COLO668 (cell line): Measurements from ENCODE around the gene DPP6.

Experiments
- DNase-seq: peaks from one replicate; lab custom pipeline; 2025; ENCODE audit not compliant: unreplicated experiment; lab: John Stamatoyannopoulos, UW

The DPP6 gene

GRCh38 chr7:154868921-154869320, 816.7 kb downstream of the DPP6 start:
- DNase-seq = no peak

GRCh38 chr7:154869436-154869835, 817.2 kb downstream of the DPP6 start:
- DNase-seq = no peak

- no peak for DNase-seq
Observed at GRCh38 chr7:154871507-154871906, 819.3 kb downstream of the DPP6 start.

GRCh38 chr7:154871928-154872750, 819.9 kb downstream of the DPP6 start:
- no peak for DNase-seq

- no peak for DNase-seq
Observed at GRCh38 chr7:154872811-154873499, 820.8 kb downstream of the DPP6 start.

GRCh38 chr7:154873500-154874121, 821.4 kb downstream of the DPP6 start:
- DNase-seq = no peak

- no peak for DNase-seq
Observed at GRCh38 chr7:154874409-154875113, 822.4 kb downstream of the DPP6 start.

- DNase-seq = no peak
Observed at GRCh38 chr7:154875297-154875696, 823.1 kb downstream of the DPP6 start.

GRCh38 chr7:154876516-154876915, 824.3 kb downstream of the DPP6 start:
- no peak for DNase-seq

- DNase-seq = no peak
Observed at GRCh38 chr7:154877031-154877430, 824.8 kb downstream of the DPP6 start.

GRCh38 chr7:154879629-154880028, 827.4 kb downstream of the DPP6 start:
- peak; percentile 70 for DNase-seq

GRCh38 chr7:154880513-154880912, 828.3 kb downstream of the DPP6 start:
- DNase-seq = no peak

GRCh38 chr7:154881026-154881425, 828.8 kb downstream of the DPP6 start:
- no peak for DNase-seq

- DNase-seq = no peak
Observed at GRCh38 chr7:154881526-154881925, 829.3 kb downstream of the DPP6 start.

- no peak for DNase-seq
Observed at GRCh38 chr7:154882931-154883474, 830.8 kb downstream of the DPP6 start.

- no peak for DNase-seq
Observed at GRCh38 chr7:154884348-154884920, 832.2 kb downstream of the DPP6 start.

- DNase-seq = no peak
Observed at GRCh38 chr7:154886591-154886990, 834.4 kb downstream of the DPP6 start.

- no peak for DNase-seq
Observed at GRCh38 chr7:154888690-154889089, 836.5 kb downstream of the DPP6 start.

GRCh38 chr7:154892459-154892858, 840.3 kb downstream of the DPP6 start:
- DNase-seq = no peak

- DNase-seq = no peak
Observed at GRCh38 chr7:154896076-154896475, 843.9 kb downstream of the DPP6 start.
